IPS-NIHi7 (cell line): ENCODE results near the gene SCN2B.

Experiments
- DNase-seq: peaks from one replicate; pipeline ENCODE4 v3.0.0; 2012; ENCODE audit warnings: mixed read lengths; ENCODE audit errors: extremely low spot score

The SCN2B gene

GRCh38 chr11:118153976-118154375, 22.5 kb downstream of the SCN2B start:
- no peak for DNase-seq

- no peak for DNase-seq
Measured at GRCh38 chr11:118153516-118153915, 22.9 kb downstream of the SCN2B start.

- DNase-seq = peak; percentile 87
Measured at GRCh38 chr11:118152552-118153471, 23.6 kb downstream of the SCN2B start, which contains the start of gene SCN4B. Gene SCN4B (minus strand): TSS chr11:118152823. CDS start chr11:118152673, 150 bp downstream.

- DNase-seq = no peak
Measured at GRCh38 chr11:118152020-118152551, 24.4 kb downstream of the SCN2B start.

- no peak for DNase-seq
Measured at GRCh38 chr11:118151431-118151830, 25.0 kb downstream of the SCN2B start.

- DNase-seq = no peak
Measured at GRCh38 chr11:118149493-118149892, 26.9 kb downstream of the SCN2B start.

GRCh38 chr11:118148856-118149255, 27.6 kb downstream of the SCN2B start:
- no peak for DNase-seq

GRCh38 chr11:118148240-118148639, 28.2 kb downstream of the SCN2B start:
- no peak for DNase-seq

- DNase-seq = no peak
Measured at GRCh38 chr11:118147502-118147901, 28.9 kb downstream of the SCN2B start.

GRCh38 chr11:118146554-118146953, 29.9 kb downstream of the SCN2B start:
- DNase-seq = no peak

- DNase-seq = peak; percentile 97
Measured at GRCh38 chr11:118145285-118146227, 30.9 kb downstream of the SCN2B start.

GRCh38 chr11:118144301-118145268, 31.9 kb downstream of the SCN2B start:
- no peak for DNase-seq

GRCh38 chr11:118143661-118144185, 32.7 kb downstream of the SCN2B start:
- no peak for DNase-seq

- no peak for DNase-seq
Measured at GRCh38 chr11:118142809-118143208, 33.6 kb downstream of the SCN2B start.

- DNase-seq = no peak
Measured at GRCh38 chr11:118142081-118142480, 34.4 kb downstream of the SCN2B start.

GRCh38 chr11:118139578-118139977, 36.9 kb downstream of the SCN2B start:
- DNase-seq = no peak

GRCh38 chr11:118138839-118139420, 37.5 kb downstream of the SCN2B start:
- no peak for DNase-seq

- no peak for DNase-seq
Measured at GRCh38 chr11:118136801-118137200, 39.6 kb downstream of the SCN2B start.

- DNase-seq = no peak
Measured at GRCh38 chr11:118136341-118136740, 40.1 kb downstream of the SCN2B start.

- DNase-seq = no peak
Measured at GRCh38 chr11:118135796-118136165, 40.7 kb downstream of the SCN2B start.
